Ovary (tissue), 3 donors: ENCODE data around the gene FOCAD.

Experiments
- POLR2A ChIP-seq: fragments of 450-650 bp; IDR thresholded peaks from one replicate; pipeline ENCODE4 v1.6.1; 2017; ENCODE audit warnings: antibody characterized with exemption, mild to moderate bottlenecking, moderate library complexity
- TF ChIP-seq, protein P1 (sequence below), 3 donors: fragments of 450-650 bp in 2 of 3; fragments of 200-600 bp in 1 of 3; IDR thresholded peaks; one replicate each; pipeline versions ENCODE4 v1.5.1 to v1.8.0; 2016 to 2022; ENCODE audit warnings: antibody characterized with exemption in 3 of 3, mild to moderate bottlenecking in 1 of 3
- donor health status: DM: no; HTN: no; CAD: no.

DNA sequence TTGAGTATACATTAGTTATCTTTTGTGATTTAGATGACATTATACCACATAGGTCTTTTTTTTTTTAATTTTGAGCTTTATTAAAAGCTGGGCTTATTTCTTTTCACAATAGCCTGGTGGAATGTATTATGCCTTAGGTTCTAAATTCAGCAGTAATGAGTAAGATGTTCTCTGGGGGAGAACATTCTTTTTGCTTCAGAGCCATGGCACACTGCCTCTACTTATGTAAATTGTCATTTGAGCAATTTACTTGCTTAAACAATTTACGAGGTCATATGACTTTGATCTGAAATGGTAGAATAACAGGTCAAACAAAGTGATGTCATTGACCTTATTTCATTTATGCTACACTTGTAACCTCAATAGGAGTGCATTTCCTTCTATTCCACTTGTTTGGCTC, 154.2 kb downstream of the FOCAD start:
- TF ChIP-seq, protein P1, sequence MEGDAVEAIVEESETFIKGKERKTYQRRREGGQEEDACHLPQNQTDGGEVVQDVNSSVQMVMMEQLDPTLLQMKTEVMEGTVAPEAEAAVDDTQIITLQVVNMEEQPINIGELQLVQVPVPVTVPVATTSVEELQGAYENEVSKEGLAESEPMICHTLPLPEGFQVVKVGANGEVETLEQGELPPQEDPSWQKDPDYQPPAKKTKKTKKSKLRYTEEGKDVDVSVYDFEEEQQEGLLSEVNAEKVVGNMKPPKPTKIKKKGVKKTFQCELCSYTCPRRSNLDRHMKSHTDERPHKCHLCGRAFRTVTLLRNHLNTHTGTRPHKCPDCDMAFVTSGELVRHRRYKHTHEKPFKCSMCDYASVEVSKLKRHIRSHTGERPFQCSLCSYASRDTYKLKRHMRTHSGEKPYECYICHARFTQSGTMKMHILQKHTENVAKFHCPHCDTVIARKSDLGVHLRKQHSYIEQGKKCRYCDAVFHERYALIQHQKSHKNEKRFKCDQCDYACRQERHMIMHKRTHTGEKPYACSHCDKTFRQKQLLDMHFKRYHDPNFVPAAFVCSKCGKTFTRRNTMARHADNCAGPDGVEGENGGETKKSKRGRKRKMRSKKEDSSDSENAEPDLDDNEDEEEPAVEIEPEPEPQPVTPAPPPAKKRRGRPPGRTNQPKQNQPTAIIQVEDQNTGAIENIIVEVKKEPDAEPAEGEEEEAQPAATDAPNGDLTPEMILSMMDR (IDR thresholded peaks at IDR 0.05): no peak
- no peak for TF ChIP-seq POLR2A
